Frontal cortex (tissue), 4 donors: Measurements from ENCODE around the gene FGF23. TPM values are rescaled to one million over a fixed set of nuclear protein-coding genes. Genes with fewer than 3 reads are reported as not detected.

ENCODE experiments used
- DNase-seq, 2 donors: peaks; one replicate each; pipeline ENCODE4 v3.0.0; 2012; ENCODE audit warnings: low spot score in 2 of 2
- FAIRE-seq: peaks from 2 replicates; lab custom pipeline; 2012; peaks lifted over from hg19 to GRCh38; lab: Jason Lieb, UNC
- total RNA-seq: library from RNA; depleted of rRNA; stranded (reverse); fragments of >200 nt; gene quantifications from one replicate; pipeline ENCODE4 v1.2.3, GENCODE V29; 2014
- donor health status: control.
- donor health status: control.
- donor health status: control.

Gene FGF23
- total RNA-seq, 1 donor from 2014 or later = not detected

DNA sequence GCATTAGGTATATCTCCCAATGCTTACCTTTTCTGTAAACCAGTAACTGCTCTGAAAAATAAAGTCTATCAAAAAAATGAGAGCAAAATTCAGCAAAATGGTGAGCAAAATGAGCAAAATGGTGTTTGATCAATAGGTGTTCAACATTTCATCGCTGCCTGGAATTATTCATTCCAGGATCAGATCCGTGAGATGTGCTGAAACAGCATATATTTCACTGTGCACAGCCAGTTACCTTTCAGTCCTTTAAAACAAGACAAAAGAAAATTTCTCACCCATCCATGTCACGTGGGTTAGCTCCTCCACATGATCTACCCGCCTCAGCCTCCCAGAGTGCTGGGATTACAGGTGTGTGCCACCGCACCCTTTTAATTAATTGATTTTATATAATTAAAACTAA, 8.1 kb upstream of the FGF23 start:
- FAIRE-seq (no peak), DNase-seq (no peak)

DNA sequence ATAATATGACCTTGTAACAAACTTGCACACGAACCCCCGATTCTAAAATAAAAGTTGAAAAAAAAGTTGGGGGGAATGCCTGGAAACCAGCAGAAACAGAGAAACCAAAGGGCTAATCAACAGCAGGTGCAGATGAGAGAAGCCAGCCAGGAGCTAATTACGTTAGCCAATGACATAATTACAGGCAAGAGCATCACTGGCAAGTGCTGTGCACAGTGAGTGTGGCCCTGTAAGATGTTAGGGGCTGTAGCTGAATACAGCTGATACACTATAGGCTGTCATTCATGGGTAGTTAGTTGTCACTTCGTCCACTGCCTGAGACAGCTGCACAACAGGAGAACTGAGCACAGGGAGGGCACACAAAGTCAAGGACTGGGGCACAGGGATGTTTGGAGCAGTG, 7.3 kb upstream of the FGF23 start:
- DNase-seq = no peak
- no peak for FAIRE-seq

DNA sequence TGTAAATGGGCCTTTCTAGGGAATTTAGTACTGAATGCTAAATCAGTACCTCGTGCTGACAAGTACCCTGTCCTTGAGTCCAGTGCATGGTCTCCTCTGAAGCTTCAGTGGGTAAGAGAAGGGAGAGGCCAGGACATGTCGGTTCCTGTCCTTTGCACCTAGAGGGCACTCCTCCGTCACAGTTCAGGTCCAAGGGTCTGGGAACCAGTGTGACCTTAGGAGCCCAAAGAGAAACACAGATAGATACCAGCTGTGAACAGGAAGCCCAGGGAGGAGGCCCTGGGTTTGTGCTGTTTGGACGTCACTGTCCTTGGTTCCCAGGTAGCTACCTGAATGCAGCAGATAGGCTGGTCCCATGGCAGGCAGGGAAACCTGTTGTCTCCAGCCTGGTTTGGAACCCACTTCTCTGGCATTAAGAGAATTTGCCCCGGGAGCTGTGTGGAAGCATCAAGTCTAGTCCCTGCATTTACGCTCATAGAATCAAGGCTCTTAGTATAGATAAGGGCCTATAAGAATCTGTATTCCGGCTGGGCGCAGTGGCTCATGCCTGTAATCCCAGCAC, 3.9 kb upstream of the FGF23 start:
- DNase-seq = no peak
- no peak for FAIRE-seq

DNA sequence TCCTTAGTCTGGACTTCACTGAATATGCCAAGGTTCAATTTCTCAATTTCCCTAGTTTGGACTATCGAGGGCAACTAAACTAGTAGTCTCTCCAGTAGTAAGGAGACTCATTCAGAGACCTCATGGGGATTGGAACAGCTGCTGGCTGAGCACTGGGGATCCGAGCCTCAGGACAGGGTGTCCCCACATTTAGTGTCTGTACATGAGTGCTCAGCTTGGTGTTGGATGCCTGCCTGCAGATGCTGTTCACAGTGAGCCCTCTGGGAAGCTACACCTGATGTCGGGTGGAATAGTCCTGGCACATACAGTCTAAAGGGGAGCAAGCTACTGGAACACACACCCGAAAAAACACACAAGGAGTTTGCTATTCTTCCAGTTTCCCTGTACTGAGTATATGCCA, 820 bp upstream of the FGF23 start:
- FAIRE-seq (no peak), DNase-seq (no peak)

DNA sequence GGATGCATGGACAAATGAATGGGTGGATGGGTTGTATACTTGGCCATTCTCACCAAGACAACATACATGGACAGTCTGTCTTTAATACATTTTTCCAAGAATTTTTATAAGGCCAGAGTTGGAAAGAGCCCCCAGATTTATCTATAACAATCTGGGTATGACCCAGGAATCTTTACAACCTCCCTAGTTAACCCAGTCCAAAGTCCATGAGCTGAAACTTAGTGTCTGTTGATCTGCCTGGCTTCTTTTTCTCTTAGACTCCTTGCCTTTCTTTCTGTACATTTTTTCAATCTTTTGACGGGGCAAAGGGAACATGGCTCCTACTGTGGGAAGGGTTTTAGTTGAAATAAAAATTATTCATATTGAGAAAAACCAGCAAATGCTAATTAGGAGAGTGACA, 740 bp downstream of the FGF23 start:
- DNase-seq = no peak
- FAIRE-seq = no peak

DNA sequence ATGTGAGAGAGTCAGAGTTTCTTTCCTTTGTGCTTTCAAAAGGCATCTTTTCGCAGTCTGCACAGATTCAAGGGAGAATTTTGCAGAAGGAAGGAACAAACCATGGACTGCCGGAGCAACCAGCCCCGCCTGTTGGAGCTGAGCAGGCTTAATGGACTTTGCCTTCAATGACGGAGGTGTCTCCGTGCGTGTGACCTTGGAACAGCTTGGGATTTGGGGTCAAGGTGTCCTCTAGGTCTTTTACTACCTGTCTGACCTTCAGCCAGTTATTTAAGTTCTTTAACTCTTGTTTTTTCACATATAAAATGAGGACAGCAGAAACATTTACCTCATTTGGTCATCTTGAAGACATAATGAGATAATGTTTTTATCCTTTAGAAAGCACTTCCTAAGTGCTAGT, 4.1 kb downstream of the FGF23 start:
- DNase-seq = no peak
- FAIRE-seq = no peak

DNA sequence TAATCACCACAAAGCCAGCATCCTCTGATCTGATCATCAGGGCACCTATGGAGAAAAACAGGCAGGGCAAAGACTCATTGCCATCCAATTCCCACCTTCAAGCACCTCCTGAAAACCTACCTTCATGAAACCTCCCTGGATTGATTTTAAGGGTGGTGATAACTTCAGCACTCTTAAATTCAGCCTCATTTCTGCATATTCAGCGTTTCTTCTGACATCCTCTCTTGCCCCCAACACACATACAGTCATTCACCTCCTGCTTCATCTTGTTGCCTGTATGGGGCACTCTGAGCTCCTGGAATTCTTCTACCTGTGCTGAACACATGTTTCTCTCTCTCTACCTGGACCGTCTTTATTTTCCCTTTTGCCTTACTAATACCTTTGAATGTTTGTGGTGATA, 6.9 kb downstream of the FGF23 start:
- no peak for DNase-seq
- FAIRE-seq = no peak

DNA sequence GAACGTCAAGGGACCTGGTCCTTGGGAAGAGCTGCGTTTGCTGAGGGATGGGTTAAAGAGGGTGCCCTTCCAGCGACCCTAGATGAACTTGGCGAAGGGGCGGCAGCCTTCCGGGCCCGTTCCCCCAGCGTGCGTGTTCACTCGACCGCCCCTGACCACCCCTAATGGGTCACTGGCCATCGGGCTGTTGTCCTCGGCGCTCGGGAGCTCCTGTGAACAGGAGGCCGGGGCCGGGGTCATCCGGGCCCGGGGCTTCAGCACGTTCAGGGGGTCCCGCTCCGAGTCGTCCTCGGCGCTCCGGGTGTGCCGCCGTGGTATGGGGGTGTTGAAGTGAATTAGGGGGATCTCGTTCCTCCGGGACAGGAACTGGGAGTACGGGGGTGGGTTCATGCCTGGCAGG, 9.2 kb downstream of the FGF23 start:
- no peak for FAIRE-seq

DNA sequence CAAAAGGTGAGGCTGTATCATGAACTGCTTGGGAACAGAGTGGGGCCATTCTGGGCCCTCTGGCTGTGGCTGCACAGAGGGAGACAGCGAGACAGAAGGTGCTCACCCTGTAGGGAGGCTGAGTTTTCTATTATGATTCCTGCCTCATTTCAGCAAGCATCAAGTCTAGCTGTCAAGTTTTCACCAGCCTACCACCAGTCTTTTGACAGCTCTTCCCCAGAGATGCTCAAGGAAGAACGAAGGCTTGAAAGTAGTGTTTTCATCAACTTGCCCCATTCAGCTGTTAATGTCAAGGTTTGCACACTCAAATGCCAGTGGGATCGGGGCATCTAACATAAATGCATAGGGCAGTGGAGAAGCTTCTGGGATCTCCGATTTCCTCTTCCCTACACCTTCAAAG, 10.0 kb downstream of the FGF23 start:
- no peak for FAIRE-seq

More for the DNA sequence above, 9.2 kb downstream of the FGF23 start:
- no peak for DNase-seq

DNA sequence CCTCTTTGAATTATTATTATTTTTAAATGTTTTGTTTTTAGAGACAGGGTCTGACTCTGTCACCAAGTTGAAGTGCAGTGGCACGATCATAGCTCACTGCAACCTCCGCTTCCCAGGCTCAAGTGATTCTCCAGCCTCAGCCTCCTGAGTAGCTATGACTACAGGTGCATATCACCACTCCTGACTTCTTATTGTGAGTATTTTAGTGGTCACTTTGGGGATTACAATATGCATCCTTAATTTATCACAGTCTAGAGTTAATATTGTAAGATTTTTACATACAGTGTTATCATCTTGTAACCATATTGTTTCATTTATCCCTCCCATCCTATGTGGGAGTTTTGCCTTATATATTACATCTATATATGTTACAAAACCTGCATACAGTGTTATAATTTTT, 13.4 kb downstream of the FGF23 start:
- DNase-seq (no peak), FAIRE-seq (no peak)

More for the DNA sequence above, 10.0 kb downstream of the FGF23 start:
- DNase-seq = no peak

DNA sequence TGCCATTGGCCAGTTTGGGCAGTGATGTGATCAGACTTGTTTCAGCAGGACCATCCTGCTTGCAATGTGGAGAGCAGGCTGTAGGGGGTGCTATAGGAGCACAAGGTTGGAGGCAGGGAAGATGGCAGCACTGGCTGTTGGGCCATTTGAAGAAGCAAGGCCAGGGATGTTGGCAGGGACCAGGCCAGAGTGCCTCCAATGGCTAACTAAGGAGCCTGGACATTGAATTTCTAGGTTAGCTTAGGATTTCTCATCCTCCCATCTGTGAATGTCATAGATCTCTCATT, 23.5 kb downstream of the FGF23 start:
- no peak for DNase-seq
- FAIRE-seq = no peak

DNA sequence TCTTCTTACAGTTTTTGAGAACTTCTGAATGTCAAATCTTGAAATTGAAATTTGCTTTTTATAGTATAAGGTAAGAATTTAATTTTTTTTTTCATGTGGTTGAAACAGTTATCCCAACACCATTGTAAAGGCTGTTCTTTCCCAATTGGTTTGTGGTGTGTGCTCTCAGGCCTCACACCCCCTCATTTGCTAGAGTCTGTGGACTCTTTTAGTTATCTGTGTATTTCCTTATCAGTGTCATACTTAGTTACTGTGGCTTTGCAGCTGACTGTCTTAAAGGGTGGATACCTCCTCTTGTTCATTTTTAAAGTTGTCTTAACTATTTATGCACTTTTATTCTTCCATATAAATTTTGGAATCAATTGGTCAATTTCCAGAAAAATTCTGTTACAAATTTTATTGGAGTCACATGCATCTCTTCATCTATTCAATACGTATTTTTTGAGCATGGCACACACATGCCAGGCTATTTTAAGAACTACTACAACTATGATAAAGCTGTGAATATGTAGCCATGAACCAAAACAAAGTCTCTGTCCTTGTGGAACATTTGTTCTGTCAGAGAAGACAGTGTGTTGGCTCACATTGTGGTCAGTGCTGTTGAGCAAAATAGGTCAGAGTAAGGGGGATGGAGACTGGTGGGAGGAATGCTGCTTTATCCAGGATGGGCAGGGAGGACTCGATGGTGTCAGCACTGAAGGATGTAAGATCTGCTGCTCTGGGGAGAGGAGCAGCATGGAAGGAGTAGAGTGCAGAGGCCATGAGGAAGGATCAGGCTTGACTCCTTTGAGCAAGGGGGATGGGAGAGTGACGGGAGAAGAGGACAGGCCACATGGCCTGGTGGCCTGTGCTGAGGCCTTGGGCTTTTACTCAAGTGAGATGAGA, 24.1 kb downstream of the FGF23 start:
- no peak for DNase-seq
- no peak for FAIRE-seq

DNA sequence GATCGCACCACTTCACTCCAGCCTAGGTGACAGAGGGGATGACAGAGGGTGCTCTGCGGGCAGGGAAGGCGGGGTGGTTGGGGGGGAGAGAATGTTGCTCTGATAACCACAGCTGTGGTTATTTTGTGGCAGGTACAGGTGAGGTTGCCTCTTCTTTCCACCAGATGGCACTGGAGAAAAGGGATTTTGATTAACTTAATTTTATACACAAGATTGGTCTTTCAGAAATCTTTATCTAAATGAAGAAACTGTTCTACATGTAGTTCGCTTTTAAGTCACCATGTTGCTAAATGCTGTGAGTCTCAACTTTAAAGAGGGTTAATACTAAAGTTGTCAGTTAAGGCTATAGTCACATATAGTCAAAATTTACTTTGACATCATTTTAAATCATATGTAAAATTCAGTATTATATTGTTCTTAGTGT, 25.7 kb downstream of the FGF23 start:
- DNase-seq = no peak
- FAIRE-seq = no peak

DNA sequence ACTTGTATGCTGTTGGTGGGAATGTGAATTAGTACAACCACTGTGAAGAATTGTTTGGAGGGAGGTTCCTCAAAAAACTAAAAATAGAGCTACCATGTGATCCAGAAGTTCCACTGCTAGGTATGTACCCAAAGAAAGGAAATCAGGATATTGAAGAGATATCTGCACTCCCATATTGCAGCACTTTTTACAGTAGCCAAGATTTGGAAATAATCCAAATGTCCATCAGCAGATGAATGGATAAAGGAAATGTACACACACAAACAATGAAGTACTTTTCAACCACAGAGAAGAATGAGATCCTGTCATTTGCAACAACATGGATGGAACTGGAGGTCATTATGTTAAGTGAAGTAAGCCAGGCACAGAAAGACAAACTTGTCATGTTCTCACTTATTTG, 32.6 kb downstream of the FGF23 start:
- DNase-seq (no peak), FAIRE-seq (no peak)

DNA sequence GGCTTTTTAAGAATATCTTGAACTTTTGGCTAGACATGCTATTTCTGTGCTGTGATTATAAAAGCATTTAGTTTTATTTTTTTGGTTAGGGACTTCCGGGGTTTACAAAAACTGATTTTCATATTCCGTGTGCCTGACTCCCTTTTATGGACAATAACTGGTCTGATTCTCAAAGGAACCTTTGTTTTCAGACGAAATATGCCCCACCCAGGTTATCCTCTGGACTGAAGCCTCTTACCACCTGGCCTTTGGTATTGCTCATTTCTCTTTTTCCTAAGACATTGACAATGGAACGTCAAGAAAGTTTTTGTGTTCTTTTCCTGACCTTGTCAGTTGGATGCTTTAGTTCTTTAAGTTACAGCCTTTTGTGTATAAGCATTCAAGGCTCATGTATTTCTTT, 47.7 kb downstream of the FGF23 start:
- no peak for DNase-seq
- FAIRE-seq = no peak

DNA sequence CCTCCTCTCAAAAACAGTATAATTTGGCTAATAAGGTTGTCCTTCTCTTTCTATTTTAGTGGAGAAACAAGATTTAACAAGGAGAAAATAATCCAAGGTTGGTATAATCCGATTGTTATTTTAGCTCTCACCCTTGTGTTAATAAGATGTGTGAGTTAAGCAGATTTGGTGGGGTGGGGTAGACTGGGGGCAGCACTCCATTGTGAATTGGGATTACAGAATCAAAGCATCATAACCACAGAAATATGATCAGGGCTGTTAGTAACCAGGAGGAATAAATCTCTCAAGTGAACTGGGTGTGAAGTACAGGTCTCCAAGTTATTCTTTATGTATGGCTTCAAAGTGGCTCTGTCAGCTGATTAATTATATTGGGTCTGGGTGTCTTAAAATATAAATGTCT, 48.3 kb downstream of the FGF23 start:
- no peak for FAIRE-seq

DNA sequence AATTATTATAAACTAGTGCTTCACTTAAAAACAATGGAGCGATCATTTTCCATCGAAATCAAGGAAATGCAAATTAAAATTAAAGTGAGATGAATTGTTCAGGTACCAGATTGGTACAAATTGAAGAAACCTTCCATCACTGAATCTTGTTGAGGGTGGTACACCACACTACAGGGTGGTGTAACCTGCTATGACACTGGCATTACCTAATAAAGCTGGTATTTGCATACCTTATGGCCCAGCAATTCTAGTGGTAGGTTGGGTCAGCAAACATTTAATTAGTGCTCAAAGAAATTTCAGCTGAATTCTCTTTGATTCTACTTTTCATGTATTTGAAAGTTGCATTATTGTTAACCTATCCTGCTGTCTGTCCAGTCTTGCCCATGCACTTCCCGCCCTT, 49.3 kb downstream of the FGF23 start:
- DNase-seq (no peak), FAIRE-seq (no peak)

More for the DNA sequence above, 48.3 kb downstream of the FGF23 start:
- no peak for DNase-seq

DNA sequence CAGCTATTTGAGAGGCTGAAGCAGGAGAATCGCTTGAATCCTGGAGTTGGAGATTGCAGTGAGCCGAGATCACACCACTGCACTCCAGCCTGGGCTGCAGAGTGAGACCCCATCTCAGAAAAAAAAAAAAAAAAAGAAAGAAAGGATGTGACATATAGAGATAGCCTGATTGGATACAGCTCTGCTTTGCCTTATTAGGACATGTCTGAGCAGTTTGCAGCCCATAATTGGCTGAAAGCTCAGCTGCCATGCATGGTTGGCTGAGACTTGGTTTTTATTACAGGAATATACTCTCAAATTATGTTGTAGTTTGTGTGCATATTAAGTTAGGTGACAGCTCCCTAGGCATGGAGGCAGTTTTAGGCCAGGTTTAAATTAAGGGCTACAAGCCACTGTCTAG, 52.2 kb downstream of the FGF23 start:
- no peak for DNase-seq
- no peak for FAIRE-seq

DNA sequence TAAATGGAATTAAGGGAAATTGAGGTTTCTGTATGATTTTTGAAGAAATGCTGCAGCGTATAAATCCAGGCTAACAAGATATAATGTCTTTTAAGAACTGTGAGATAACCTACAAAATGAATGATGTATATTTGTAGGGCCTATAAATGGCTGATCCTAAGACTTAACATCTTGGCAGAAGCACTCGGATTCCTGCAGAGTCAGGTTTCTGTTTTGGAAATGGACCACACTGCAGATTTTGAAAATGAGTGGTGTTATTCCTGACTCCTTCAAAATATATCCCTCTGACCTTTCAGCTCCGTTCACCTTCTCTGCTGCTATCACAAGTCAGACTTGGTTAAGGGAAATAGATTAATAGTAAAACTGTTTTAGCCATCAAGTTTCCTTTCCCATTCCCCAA, 53.5 kb downstream of the FGF23 start:
- no peak for FAIRE-seq
- no peak for DNase-seq

DNA sequence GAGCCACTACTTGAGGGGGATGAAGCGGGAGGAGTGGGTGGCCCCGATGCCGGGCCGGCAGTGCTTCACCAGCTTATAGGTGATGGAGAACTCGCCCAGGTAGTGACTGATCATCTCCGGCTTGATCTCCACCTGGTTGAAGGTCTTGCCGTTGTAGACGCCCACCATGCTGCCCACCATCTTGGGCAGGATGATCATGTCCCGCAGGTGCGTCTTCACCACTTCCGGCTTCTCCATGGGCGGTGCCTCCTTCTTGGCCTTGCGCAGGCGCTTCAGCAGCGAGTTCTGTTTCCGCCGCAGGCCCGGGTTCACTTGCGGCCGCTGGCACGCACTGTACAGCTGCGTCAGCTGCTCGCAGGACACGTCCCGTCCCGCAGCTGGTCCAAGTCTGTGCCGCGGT, 55.1 kb downstream of the FGF23 start:
- no peak for FAIRE-seq
- DNase-seq = no peak

DNA sequence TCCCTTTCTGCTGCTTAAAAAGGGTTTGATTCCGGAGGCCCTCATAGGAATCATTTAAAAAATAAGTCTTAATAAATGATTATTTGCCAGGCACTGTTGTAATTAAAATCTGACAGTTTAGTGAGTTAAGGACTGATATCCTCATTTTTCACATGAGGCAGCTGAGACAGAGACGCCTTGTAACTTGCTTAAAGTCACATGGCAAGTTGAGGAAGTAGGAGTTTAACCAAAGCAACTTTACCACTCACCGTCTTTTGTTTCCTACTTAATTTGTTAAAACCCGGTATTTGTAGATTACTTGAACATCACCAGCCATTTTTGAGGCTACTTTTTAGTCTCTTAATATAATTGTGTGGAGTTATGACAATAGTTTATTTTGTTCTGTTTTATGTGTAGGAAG, 56.1 kb downstream of the FGF23 start:
- FAIRE-seq (no peak), DNase-seq (peak in 1 of 2 donors; percentile 17)

DNA sequence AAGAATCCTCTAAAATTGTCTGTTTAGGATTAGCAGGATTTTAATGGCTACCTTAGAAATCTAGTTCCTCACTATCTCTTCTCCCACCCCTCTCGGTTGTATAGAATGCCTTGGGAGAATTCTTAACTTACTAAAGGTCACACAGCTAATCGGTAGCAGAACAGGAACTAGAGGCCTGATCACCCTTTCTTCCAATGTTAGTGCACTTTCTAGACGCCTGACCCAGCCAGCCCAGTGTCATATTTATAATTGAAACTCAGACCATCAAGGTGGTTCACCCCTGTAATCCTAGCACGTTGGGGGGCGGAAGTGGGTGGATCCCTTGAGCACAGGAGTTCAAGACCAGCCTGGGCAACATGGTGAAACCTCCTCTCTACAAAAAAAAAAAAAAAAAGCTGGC, 56.8 kb downstream of the FGF23 start:
- DNase-seq (peak in 1 of 2 donors; percentile 23), FAIRE-seq (no peak)
